Ishikawa (cell line): ENCODE measurements around the gene ZMIZ1.

Experiments used
- CEBPB ChIP-seq: IDR thresholded peaks from 2 replicates; pipeline ENCODE4 v1.6.1; 2012
- CREB1 ChIP-seq: IDR thresholded peaks from 2 replicates; pipeline ENCODE4 v1.6.1; 2012; ENCODE audit warnings: low read depth
- EGR1 ChIP-seq: IDR thresholded peaks from 2 replicates; pipeline ENCODE4 v1.6.1; 2012
- EP300 ChIP-seq: IDR thresholded peaks from 2 replicates; pipeline ENCODE4 v1.6.1; 2012; ENCODE audit warnings: borderline replicate concordance
- FOXM1 ChIP-seq: IDR thresholded peaks from 2 replicates; pipeline ENCODE4 v1.6.1; 2012; ENCODE audit warnings: low read depth, borderline replicate concordance
- NFIC ChIP-seq: IDR thresholded peaks from 2 replicates; pipeline ENCODE4 v1.6.1; 2012
- RAD21 ChIP-seq: IDR thresholded peaks from 2 replicates; pipeline ENCODE4 v1.6.1; 2012; ENCODE audit warnings: low read depth
- TAF1 ChIP-seq: IDR thresholded peaks from 2 replicates; pipeline ENCODE4 v1.6.1; 2012; ENCODE audit warnings: low read depth, mild to moderate bottlenecking
- TCF12 ChIP-seq: IDR thresholded peaks from 2 replicates; pipeline ENCODE4 v1.6.1; 2012; ENCODE audit warnings: low read depth
- TEAD4 ChIP-seq: IDR thresholded peaks from 2 replicates; pipeline ENCODE4 v1.6.1; 2012
- YY1 ChIP-seq: IDR thresholded peaks from 2 replicates; pipeline ENCODE4 v1.6.1; 2012; ENCODE audit warnings: low read depth
- ZBTB7A ChIP-seq: IDR thresholded peaks from 2 replicates; pipeline ENCODE4 v1.6.1; 2012; ENCODE audit warnings: low read depth
- TF ChIP-seq, protein P1 (sequence below): IDR thresholded peaks from 2 replicates; pipeline ENCODE4 v1.6.1; 2012
- TF ChIP-seq, protein P2 (sequence below): IDR thresholded peaks from 2 replicates; pipeline ENCODE4 v1.6.1; 2012
- TF ChIP-seq, protein P3 (sequence below): IDR thresholded peaks from 2 replicates; pipeline ENCODE4 v1.6.1; 2012; ENCODE audit warnings: low read depth, mild to moderate bottlenecking

Gene ZMIZ1

DNA sequence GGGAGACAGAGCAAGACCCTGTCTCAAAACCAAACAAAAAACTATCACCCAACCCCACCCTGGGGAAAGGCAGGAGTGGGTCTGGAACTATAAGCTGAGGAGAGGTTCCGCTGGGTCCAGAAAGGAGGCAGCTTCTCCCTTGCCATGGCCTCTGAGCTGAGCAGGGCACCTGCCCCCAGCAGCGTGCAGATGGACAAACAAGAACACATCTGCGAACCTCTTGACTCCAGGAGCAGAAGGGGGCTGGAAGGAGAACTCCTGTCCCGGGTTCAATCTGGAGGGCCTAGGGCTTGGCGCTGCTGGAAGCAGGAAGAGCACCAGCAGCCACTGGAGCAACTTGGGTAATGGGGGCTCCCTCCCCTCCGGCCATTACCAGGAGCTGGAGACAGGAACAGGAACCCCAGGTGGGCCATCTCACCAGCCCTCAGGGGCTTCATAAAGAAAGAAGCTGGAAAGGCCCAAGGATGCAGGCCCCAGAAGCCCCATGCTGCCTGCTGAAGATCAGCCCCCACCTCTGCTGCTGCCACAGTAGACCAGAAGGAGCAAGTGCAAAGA is 259.5 kb downstream of the ZMIZ1 start:
- no peak for TF ChIP-seq ZBTB7A
- TF ChIP-seq, protein P1, sequence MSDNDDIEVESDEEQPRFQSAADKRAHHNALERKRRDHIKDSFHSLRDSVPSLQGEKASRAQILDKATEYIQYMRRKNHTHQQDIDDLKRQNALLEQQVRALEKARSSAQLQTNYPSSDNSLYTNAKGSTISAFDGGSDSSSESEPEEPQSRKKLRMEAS = no peak
- TF ChIP-seq TAF1 = no peak
- no peak for TF ChIP-seq CREB1
- TF ChIP-seq, protein P2, sequence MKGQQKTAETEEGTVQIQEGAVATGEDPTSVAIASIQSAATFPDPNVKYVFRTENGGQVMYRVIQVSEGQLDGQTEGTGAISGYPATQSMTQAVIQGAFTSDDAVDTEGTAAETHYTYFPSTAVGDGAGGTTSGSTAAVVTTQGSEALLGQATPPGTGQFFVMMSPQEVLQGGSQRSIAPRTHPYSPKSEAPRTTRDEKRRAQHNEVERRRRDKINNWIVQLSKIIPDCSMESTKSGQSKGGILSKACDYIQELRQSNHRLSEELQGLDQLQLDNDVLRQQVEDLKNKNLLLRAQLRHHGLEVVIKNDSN = no peak
- TF ChIP-seq, protein P3, sequence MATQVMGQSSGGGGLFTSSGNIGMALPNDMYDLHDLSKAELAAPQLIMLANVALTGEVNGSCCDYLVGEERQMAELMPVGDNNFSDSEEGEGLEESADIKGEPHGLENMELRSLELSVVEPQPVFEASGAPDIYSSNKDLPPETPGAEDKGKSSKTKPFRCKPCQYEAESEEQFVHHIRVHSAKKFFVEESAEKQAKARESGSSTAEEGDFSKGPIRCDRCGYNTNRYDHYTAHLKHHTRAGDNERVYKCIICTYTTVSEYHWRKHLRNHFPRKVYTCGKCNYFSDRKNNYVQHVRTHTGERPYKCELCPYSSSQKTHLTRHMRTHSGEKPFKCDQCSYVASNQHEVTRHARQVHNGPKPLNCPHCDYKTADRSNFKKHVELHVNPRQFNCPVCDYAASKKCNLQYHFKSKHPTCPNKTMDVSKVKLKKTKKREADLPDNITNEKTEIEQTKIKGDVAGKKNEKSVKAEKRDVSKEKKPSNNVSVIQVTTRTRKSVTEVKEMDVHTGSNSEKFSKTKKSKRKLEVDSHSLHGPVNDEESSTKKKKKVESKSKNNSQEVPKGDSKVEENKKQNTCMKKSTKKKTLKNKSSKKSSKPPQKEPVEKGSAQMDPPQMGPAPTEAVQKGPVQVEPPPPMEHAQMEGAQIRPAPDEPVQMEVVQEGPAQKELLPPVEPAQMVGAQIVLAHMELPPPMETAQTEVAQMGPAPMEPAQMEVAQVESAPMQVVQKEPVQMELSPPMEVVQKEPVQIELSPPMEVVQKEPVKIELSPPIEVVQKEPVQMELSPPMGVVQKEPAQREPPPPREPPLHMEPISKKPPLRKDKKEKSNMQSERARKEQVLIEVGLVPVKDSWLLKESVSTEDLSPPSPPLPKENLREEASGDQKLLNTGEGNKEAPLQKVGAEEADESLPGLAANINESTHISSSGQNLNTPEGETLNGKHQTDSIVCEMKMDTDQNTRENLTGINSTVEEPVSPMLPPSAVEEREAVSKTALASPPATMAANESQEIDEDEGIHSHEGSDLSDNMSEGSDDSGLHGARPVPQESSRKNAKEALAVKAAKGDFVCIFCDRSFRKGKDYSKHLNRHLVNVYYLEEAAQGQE = no peak
- TF ChIP-seq FOXM1 = no peak
- no peak for TF ChIP-seq TEAD4
- no peak for TF ChIP-seq NFIC
- TF ChIP-seq YY1 = no peak
- no peak for TF ChIP-seq CEBPB

DNA sequence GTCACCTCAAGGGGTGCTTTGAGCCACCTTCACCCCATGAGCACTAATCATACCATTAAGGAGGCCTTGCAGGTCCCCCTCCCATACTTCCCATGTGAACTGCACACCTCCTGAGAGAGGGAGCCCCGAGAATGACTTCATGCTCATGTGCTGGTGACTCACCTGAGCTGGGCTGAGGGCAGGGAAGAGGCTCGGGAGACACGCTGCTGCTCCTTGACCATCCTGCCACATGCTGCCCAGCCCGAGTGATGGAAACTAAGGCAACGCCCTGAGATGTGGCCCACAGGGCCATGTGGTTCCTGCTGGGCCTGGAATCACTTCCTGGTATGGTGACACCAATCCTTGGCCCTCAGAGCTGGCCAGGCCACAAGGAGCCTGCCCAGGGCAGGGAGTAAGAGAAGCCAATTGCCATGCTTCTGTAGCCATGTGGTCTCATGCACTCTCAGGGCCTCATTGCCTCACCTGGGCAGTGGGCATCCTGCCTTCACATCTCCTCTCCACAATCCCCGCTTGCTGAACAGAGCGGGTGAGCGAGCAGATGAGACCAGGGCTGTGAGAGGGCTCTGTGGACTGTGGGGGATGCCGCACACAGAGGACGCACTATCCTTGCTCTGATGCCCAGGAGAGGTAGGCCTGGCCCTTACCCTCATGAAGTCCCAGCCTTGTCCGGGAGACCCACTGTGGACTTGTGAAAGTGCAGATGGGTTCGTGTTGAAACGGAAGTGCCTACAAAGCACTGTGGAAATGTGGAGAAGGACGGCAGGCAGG is 260.2 kb downstream of the ZMIZ1 start:
- TF ChIP-seq TAF1 (no peak), RAD21 (no peak), EP300 (no peak), NFIC (no peak), YY1 (no peak), TEAD4 (no peak)
- TF ChIP-seq, protein P2 = 0 out of 2 replicates have a peak, but pooled peaks have one; percentile 44
- TF ChIP-seq, protein P1 = peak; percentile 51; the same call in 1 of the 2 replicates

DNA sequence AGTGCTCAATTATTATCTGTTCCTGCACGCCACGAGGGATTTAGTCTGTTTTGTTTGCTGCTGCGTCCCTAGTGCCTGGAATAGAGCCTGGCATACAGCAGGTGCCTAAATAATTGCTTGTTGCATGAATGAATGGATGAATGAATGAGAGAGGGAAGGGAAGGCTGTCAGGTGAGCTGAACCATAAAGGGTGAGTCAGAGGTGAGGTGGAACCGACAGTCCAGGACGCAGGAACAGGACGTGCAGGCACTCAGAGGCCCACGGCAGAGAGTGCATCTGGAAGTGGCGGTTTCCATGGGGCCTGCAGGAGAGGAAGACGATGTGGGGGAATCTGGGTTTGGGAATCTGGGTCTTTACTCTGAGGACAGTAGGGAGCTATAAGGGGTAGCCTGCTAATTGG is 260.8 kb downstream of the ZMIZ1 start:
- TF ChIP-seq, protein P3 = no peak
- TF ChIP-seq RAD21 (no peak), TEAD4 (no peak), EGR1 (no peak), TCF12 (peak; percentile 57; the same call in 1 of the 2 replicates), CREB1 (no peak), EP300 (0 out of 2 replicates have a peak, but pooled peaks have one; percentile 49), TAF1 (no peak), ZBTB7A (no peak), YY1 (no peak)
- TF ChIP-seq, protein P2 = no peak

DNA sequence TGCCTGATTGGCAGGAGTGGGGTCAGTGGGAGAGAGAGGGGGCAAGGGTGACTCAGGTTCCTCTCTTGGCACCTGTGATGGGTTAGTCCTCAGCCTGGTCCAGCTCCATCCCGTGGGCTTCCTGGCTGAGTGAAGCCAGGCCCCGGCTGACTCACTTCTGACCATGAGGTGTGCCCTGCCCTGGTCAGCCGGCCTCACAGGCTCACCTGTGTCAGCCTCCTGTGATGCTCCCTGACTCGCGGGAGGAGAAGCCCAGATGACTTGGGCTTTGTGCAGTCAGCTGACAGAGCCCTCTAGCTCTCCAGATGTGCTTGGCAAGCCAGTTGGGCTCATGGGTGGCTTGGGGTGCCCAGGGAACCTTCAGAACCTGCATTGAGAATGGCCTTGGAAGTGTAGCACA is 262.5 kb downstream of the ZMIZ1 start:
- TF ChIP-seq CEBPB (no peak), EP300 (no peak; the same call in 1 of the 2 replicates), FOXM1 (no peak), NFIC (no peak), TCF12 (no peak), RAD21 (no peak), TAF1 (no peak), YY1 (no peak), ZBTB7A (no peak), CREB1 (no peak), TEAD4 (no peak), EGR1 (no peak)
- TF ChIP-seq, protein P1 = no peak
- TF ChIP-seq, protein P3 = no peak
- TF ChIP-seq, protein P2 = no peak
